Measurements from ENCODE around the gene CLN6.

Gene CLN6

GRCh38 chr15:68229386-68230156 is at the start of gene CLN6:
TSS of gene CLN6 (minus strand) at chr15:68229728. CDS start at chr15:68229584, 144 bp downstream.
- DNase-seq (ENCODE audit: low read depth) = peak; percentile 47

GRCh38 chr15:68278595-68279405 is 49.3 kb upstream of the CLN6 start:
- DNase-seq (ENCODE audit: low read depth) = no peak

GRCh38 chr15:68278345-68278594 is 48.7 kb upstream of the CLN6 start:
- no peak for DNase-seq (ENCODE audit: low read depth)

- peak; percentile 87 for DNase-seq (ENCODE audit: low read depth)
Measured at GRCh38 chr15:68277603-68278344, 48.2 kb upstream of the CLN6 start, which contains the start of gene FEM1B. TSS of gene FEM1B (plus strand) at chr15:68277745. CDS start at chr15:68278418, 673 bp downstream.

GRCh38 chr15:68277131-68277602 is 47.6 kb upstream of the CLN6 start:
- no peak for DNase-seq (ENCODE audit: low read depth)

- no peak for DNase-seq (ENCODE audit: low read depth)
Measured at GRCh38 chr15:68276668-68277067, 47.1 kb upstream of the CLN6 start.

- DNase-seq (ENCODE audit: low read depth) = no peak
Measured at GRCh38 chr15:68275165-68275746, 45.7 kb upstream of the CLN6 start.

GRCh38 chr15:68274201-68274848 is 44.8 kb upstream of the CLN6 start:
- DNase-seq (ENCODE audit: low read depth) = no peak

- no peak for DNase-seq (ENCODE audit: low read depth)
Measured at GRCh38 chr15:68272721-68273271, 43.3 kb upstream of the CLN6 start.

- no peak for DNase-seq (ENCODE audit: low read depth)
Measured at GRCh38 chr15:68271854-68272471, 42.4 kb upstream of the CLN6 start.

- DNase-seq (ENCODE audit: low read depth) = no peak
Measured at GRCh38 chr15:68268405-68268804, 38.9 kb upstream of the CLN6 start.

GRCh38 chr15:68265674-68266073 is 36.1 kb upstream of the CLN6 start:
- no peak for DNase-seq (ENCODE audit: low read depth)

- DNase-seq (ENCODE audit: low read depth) = no peak
Measured at GRCh38 chr15:68265081-68265480, 35.6 kb upstream of the CLN6 start.

- no peak for DNase-seq (ENCODE audit: low read depth)
Measured at GRCh38 chr15:68264282-68264681, 34.8 kb upstream of the CLN6 start.

- no peak for DNase-seq (ENCODE audit: low read depth)
Measured at GRCh38 chr15:68262514-68263356, 33.2 kb upstream of the CLN6 start.

GRCh38 chr15:68261980-68262379 is 32.5 kb upstream of the CLN6 start:
- no peak for DNase-seq (ENCODE audit: low read depth)

- DNase-seq (ENCODE audit: low read depth) = no peak
Measured at GRCh38 chr15:68261241-68261640, 31.7 kb upstream of the CLN6 start.

GRCh38 chr15:68259883-68260282 is 30.4 kb upstream of the CLN6 start:
- no peak for DNase-seq (ENCODE audit: low read depth)

- no peak for DNase-seq (ENCODE audit: low read depth)
Measured at GRCh38 chr15:68258692-68259091, 29.2 kb upstream of the CLN6 start.

Data from fibroblast of the conjunctiva (primary cell).